ENCODE results near the gene RABAC1. TPM values are rescaled to one million over a fixed set of nuclear protein-coding genes. Genes with fewer than 3 reads are reported as not detected.

RABAC1 gene
- total RNA-seq, 1 experiment from 2014 or later: 66.3 TPM

DNA sequence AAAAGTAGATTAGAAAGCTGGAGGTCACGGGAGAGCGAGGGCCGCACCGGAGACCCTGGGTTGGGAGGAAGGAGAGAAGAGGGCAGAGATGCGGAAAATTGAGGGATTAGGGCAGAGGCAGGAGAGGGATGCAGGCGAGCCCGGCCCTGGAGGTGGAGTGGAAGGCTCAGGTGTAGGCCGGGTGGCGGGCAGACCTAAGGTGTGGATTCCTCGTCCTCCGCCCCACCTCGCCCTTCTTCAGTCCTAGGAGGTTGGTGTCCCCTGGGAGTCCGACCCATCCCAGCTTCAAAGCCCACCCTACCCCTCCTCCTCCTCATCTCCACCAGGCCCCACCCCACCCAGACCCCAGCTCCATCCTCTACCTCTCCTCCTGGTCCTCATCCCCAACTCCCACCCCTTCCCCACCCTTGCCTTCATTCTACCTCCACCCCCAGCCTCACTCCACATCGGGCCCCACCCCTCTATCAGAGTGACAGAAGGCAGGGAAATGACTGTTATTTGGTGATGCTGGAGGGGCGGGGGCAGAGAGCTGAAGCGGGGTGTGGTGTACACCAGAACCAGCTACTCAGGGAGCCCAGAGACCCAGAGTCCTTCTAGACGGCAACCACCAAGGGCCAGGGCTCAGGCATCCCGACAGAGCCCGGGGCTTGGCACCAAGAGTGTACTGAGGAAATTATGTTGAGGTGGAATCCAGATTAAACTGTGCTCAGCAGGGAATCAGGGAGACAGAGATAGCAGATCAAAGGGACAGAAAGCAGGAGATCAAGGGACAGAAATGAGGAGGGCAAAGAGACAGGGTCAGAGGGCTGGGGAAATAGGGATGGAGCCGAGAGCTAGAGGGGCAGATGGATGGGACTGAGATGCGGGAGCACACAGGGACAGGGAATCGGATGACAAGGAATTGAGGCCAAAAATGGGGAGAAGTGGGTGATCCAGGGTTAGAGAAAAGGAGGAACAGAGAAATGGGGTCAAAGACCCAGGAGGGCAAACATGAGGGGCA is 37.2 kb downstream of the RABAC1 start:
- no peak overlapping the region for H3K27ac ChIP-seq (ENCODE audit: low read depth, low read length)
- no TSS peak for BruUV-seq (replicated peaks)
- no peak overlapping the region for H3K4me2 ChIP-seq (ENCODE audit: low read length)
- ChIA-PET POLR2A (no interaction called here), CTCF (no interaction called here), RAD21 (ENCODE audit: low non-redundant PET in 1 of 2, low total read pairs in 2 of 2, uncharacterized antibody in 2 of 2, unreplicated experiment in 2 of 2) (no interaction called here)
- ATAC-seq (no peak), DNase-seq (ENCODE audit: low read depth, low spot score) (no peak)
- no peak overlapping the region for H3K4me3 ChIP-seq (replicated peaks in 1 of 2; ENCODE audit: low read depth in 1 of 2, low read length in 2 of 2)
- no peaks in the 10 kb centered on the region for H3K4me1 ChIP-seq (ENCODE audit: control insufficient read depth in 1 of 2, insufficient read depth in 2 of 2, low read length in 2 of 2)
- H3K36me3 ChIP-seq (ENCODE audit: control insufficient read depth in 1 of 2, insufficient read depth in 2 of 2, low read length in 2 of 2): no peaks in the 10 kb centered on the region
- H2AFZ ChIP-seq (ENCODE audit: low read depth, low read length, poor library complexity, severe bottlenecking): no peak overlapping the region
- no peaks in the 10 kb centered on the region for H3K79me2 ChIP-seq (ENCODE audit: insufficient read depth, low read length)
- intact Hi-C loops (cut with micrococcal nuclease): no loop called here
- TF ChIP-seq TCF7L2 (IDR thresholded peaks at IDR 0.05; ENCODE audit: borderline replicate concordance, extremely low read depth, insufficient read depth, insufficient read length) (no peak), CEBPB (IDR thresholded peaks at IDR 0.05; ENCODE audit: low read depth) (no peak), CBX3 (IDR thresholded peaks at IDR 0.05; ENCODE audit: low read depth) (no peak), FOSL1 (IDR thresholded peaks at IDR 0.05; ENCODE audit: low read depth) (no peak), EZH2 (IDR thresholded peaks at IDR 0.05) (no peak), ELF1 (IDR thresholded peaks at IDR 0.05; ENCODE audit: borderline replicate concordance, low read depth) (no peak), SP1 (IDR thresholded peaks at IDR 0.05; ENCODE audit: low read depth) (no peak), EZH2phosphoT487 (IDR thresholded peaks at IDR 0.05; ENCODE audit: borderline replicate concordance) (no peak), RAD21 (IDR thresholded peaks at IDR 0.05; ENCODE audit: low read depth) (no peak), YY1 (IDR thresholded peaks at IDR 0.05; ENCODE audit: extremely low read depth, insufficient replicate concordance, low read depth, low read length) (no peak), EGR1 (IDR thresholded peaks at IDR 0.05; ENCODE audit: low read depth) (no peak)
- TF ChIP-seq, protein P1, sequence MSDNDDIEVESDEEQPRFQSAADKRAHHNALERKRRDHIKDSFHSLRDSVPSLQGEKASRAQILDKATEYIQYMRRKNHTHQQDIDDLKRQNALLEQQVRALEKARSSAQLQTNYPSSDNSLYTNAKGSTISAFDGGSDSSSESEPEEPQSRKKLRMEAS (IDR thresholded peaks at IDR 0.05): no peak
- TF ChIP-seq, protein P2, sequence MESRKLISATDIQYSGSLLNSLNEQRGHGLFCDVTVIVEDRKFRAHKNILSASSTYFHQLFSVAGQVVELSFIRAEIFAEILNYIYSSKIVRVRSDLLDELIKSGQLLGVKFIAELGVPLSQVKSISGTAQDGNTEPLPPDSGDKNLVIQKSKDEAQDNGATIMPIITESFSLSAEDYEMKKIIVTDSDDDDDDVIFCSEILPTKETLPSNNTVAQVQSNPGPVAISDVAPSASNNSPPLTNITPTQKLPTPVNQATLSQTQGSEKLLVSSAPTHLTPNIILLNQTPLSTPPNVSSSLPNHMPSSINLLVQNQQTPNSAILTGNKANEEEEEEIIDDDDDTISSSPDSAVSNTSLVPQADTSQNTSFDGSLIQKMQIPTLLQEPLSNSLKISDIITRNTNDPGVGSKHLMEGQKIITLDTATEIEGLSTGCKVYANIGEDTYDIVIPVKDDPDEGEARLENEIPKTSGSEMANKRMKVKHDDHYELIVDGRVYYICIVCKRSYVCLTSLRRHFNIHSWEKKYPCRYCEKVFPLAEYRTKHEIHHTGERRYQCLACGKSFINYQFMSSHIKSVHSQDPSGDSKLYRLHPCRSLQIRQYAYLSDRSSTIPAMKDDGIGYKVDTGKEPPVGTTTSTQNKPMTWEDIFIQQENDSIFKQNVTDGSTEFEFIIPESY (IDR thresholded peaks at IDR 0.05; ENCODE audit: extremely low read depth, insufficient replicate concordance, low read length): no peak
- TF ChIP-seq, protein P3, sequence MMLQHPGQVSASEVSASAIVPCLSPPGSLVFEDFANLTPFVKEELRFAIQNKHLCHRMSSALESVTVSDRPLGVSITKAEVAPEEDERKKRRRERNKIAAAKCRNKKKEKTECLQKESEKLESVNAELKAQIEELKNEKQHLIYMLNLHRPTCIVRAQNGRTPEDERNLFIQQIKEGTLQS (IDR thresholded peaks at IDR 0.05): no peak
- no peak overlapping the region for H3K9ac ChIP-seq (ENCODE audit: low read length)
- no peaks in the 10 kb centered on the region for H3K27me3 ChIP-seq (ENCODE audit: insufficient read depth, low read length)
- H4K20me1 ChIP-seq (ENCODE audit: insufficient read depth): no peaks in the 10 kb centered on the region
- no peaks in the 10 kb centered on the region for H3K9me3 ChIP-seq (ENCODE audit: control insufficient read depth in 1 of 2, insufficient read depth in 1 of 2, low read depth in 1 of 2, low read length in 2 of 2)
- no peaks in the 10 kb centered on the region for H3K9me2 ChIP-seq (ENCODE audit: insufficient read depth)

Data from HCT116 (cell line).